SK-N-SH treated with all-trans-retinoic acid at 6 μM for 48 hours (cell line): ENCODE measurements around the gene ZNF581.

ENCODE experiments used
- BACH2 ChIP-seq: fragments of 250-450 bp; sonication (Bioruptor Pico); IDR thresholded peaks from 2 replicates; pipeline ENCODE4 v1.9.0; 2021; ENCODE audit warnings: mild to moderate bottlenecking, borderline replicate concordance
- ISL1 ChIP-seq: fragments of 250-450 bp; sonication (Bioruptor Pico); IDR thresholded peaks from 2 replicates; pipeline ENCODE4 v2.1.2; 2022; ENCODE audit warnings: mild to moderate bottlenecking, moderate library complexity
- TCF4 ChIP-seq: fragments of 250-450 bp; sonication (Bioruptor Pico); IDR thresholded peaks from 2 replicates; pipeline ENCODE4 v1.8.0; 2021; ENCODE audit warnings: mild to moderate bottlenecking, moderate library complexity, borderline replicate concordance
- TF ChIP-seq, protein P1 (sequence below): fragments of 250-450 bp; sonication (Bioruptor Pico); IDR thresholded peaks from 2 replicates; pipeline ENCODE4 v1.5.1; 2020; ENCODE audit warnings: low read depth, mild to moderate bottlenecking, moderate library complexity
- TF ChIP-seq, protein P2 (sequence below): fragments of 250-450 bp; sonication (Bioruptor Pico); IDR thresholded peaks from 2 replicates; pipeline ENCODE4 v1.8.0; 2021; ENCODE audit warnings: low read depth, mild to moderate bottlenecking, moderate library complexity, borderline replicate concordance
- TF ChIP-seq, protein P3 (sequence below): fragments of 250-450 bp; sonication (Bioruptor Pico); IDR thresholded peaks from 2 replicates; pipeline ENCODE4 v1.8.0; 2020; ENCODE audit warnings: mild to moderate bottlenecking, moderate library complexity, borderline replicate concordance

DNA sequence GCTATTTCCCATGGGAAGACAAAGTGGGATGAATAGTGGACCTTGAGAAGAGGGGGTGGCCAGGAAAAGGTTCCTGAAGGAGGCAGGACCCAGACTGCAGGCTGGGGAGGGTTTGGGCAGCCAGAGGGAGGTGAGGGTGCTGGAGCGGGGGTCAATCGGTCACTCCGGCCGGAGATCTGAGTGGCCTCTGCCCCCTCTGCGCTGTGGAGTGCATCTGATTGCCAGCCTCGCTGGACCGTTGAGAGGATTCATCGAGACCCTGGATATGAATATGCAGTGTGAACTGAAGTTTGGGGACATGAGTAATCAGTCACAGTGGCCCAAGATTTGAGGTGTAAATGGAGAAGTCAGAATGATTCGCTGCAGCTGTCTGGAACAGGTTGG lies 8.1 kb upstream of the ZNF581 start:
- TF ChIP-seq TCF4 (CRISPR knock-in tag): no peak
- TF ChIP-seq, protein P1, sequence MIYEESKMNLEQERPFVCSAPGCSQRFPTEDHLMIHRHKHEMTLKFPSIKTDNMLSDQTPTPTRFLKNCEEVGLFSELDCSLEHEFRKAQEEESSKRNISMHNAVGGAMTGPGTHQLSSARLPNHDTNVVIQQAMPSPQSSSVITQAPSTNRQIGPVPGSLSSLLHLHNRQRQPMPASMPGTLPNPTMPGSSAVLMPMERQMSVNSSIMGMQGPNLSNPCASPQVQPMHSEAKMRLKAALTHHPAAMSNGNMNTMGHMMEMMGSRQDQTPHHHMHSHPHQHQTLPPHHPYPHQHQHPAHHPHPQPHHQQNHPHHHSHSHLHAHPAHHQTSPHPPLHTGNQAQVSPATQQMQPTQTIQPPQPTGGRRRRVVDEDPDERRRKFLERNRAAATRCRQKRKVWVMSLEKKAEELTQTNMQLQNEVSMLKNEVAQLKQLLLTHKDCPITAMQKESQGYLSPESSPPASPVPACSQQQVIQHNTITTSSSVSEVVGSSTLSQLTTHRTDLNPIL (CRISPR knock-in tag): no peak
- TF ChIP-seq BACH2 (CRISPR knock-in tag): no peak
- no peak for TF ChIP-seq ISL1 (CRISPR knock-in tag)
- TF ChIP-seq, protein P2, sequence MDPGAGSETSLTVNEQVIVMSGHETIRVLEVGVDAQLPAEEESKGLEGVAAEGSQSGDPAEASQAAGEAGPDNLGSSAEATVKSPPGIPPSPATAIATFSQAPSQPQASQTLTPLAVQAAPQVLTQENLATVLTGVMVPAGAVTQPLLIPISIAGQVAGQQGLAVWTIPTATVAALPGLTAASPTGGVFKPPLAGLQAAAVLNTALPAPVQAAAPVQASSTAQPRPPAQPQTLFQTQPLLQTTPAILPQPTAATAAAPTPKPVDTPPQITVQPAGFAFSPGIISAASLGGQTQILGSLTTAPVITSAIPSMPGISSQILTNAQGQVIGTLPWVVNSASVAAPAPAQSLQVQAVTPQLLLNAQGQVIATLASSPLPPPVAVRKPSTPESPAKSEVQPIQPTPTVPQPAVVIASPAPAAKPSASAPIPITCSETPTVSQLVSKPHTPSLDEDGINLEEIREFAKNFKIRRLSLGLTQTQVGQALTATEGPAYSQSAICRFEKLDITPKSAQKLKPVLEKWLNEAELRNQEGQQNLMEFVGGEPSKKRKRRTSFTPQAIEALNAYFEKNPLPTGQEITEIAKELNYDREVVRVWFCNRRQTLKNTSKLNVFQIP (CRISPR knock-in tag): no peak
- TF ChIP-seq, protein P3, sequence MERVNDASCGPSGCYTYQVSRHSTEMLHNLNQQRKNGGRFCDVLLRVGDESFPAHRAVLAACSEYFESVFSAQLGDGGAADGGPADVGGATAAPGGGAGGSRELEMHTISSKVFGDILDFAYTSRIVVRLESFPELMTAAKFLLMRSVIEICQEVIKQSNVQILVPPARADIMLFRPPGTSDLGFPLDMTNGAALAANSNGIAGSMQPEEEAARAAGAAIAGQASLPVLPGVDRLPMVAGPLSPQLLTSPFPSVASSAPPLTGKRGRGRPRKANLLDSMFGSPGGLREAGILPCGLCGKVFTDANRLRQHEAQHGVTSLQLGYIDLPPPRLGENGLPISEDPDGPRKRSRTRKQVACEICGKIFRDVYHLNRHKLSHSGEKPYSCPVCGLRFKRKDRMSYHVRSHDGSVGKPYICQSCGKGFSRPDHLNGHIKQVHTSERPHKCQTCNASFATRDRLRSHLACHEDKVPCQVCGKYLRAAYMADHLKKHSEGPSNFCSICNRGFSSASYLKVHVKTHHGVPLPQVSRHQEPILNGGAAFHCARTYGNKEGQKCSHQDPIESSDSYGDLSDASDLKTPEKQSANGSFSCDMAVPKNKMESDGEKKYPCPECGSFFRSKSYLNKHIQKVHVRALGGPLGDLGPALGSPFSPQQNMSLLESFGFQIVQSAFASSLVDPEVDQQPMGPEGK: no peak
